AG08395 (cell line): Measurements from ENCODE around the gene ASPHD2.

ENCODE experiments used
- DNase-seq: peaks from one replicate; pipeline ENCODE4 v3.0.0; 2012; ENCODE audit warnings: mixed read lengths, low spot score

The ASPHD2 gene

DNA sequence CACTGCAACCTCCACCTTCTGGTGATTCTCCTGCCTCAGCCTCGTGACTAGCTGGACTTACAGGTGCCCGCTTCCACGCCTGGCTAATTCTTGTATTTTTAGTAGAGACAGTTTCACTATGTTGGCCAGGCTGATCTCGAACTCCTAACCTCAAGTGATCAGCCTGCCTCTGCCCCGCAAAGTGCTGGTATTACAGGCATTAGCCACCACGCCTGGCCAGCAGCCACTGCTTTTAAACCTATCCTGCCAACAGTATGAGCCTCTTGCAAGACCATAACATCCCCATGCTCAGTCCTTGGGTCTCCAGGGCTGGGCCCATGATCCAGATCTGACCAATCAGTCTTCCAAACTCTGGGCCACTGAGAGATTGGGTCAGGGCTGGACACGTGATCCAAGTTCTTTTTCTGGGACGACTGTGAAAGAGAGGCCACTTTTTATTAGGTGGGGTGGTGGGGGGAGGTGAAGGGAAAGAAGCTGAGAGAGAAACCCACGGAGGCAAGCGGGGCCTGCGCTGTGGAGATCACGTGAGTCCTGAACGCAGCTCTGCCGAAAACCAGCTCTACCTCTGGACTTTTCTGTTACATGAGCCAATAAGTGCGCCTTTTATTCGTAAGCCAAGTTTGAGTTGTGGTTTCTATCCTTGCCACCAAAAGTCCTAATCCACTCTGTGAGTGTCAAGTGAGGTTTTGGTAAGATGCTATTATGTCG lies 17.9 kb downstream of the ASPHD2 start:
- DNase-seq: no peak

DNA sequence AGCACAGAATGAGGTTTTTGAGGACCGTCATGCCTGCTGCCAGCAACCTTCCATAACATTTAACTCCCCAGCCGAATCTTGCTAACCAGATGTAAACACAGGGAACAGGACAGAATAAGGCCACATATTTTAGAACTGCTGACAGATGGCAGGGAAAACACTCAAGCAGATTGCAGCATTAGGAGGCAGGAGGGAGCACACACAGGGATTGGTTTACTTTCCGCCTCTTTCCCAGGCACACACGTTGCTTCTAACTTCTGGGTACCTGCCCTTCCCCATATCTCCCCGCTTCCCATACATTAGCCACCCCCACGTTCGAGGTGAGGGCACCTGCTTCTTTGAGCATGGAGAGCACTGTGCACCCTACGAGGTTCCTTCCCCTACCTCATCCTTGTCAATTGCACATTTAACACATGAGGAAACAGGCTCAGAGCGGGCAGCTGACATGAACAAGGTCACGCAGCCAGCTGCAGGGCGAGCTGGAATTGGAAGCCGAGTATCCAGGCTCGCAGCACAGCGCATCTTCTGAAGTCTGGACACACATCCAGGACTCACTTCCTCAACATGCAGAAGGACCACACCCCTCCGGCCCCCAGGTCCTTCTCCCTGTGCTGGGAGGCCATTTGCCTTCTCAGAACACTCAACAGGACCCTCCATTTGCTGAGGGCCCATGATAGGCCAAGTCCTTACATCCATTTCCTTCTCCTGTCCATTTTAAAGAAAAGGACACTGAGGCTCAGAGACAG lies 18.7 kb downstream of the ASPHD2 start:
- DNase-seq: no peak

DNA sequence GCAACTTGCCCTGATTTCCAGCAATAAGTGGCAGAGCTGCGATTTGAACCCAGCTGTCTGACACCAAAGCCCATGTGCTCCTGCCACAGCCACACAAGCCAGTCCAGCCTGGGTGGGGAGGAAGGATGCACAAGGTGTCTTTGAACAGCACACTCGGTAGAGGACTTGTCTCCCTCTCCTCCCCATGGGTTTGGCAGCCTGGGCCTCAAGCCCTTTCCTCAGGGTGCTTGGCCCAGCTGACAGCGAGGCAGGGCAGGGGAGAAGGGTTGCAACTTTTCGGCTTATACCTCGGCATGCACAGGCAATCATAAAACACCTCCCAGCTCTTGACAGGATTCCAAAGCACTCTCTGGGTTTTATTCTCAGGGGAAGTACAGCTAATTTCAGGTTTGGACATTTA lies 19.3 kb downstream of the ASPHD2 start:
- DNase-seq: no peak

DNA sequence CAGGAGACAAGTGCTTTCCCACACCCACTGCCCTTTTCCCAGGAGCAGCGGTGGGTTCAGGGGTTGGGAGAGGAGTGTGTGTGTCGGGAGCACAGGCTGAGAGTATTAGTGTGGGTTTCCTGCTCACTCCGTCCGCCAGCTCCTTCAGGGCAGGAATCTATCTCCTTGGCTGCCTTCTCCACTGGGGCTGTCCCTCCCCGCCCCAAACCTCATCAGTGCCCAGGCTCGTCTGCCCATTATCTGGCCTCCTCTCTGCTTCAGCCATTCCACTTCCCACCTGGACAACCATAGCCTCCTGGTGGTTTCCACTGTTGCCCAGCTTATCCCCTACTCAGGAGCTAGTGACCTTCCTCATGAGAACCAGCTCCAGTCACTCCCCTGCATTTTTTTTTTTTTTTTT lies 19.9 kb downstream of the ASPHD2 start:
- DNase-seq: no peak

DNA sequence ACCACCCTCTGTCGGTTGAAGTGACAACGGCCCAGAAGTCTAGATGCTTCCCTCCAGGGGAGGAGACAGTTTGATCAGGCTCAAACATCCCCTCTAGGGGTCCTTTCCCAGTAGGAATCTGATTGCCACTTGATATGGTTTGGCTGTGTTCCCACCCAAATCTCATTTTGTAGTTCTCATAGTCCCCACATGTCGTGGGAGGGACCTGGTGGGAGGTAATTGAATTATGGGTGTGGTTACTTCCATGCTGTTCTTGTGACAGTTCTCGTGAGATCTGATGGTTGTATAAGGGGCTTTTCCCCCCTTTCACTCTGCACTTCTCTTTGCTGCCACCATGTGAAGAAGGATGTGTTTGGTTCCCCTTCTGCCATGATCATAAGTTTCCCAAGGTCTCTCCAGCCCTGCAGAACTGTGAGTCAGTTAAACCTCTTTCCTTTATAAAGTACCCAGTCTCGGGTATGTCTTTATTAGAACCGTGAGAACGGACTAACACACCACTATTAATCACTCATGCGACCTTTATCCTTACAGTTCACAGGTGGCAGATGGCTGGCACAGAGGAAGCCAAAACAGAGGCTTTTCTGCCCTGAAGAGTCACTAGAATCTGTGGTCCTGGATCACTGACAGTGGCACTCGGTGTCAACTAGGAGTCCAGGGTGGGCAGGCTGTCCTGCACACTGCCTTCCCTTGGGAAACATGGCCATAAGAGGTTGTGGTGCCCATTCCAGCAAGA lies 21.6 kb downstream of the ASPHD2 start:
- no peak for DNase-seq

DNA sequence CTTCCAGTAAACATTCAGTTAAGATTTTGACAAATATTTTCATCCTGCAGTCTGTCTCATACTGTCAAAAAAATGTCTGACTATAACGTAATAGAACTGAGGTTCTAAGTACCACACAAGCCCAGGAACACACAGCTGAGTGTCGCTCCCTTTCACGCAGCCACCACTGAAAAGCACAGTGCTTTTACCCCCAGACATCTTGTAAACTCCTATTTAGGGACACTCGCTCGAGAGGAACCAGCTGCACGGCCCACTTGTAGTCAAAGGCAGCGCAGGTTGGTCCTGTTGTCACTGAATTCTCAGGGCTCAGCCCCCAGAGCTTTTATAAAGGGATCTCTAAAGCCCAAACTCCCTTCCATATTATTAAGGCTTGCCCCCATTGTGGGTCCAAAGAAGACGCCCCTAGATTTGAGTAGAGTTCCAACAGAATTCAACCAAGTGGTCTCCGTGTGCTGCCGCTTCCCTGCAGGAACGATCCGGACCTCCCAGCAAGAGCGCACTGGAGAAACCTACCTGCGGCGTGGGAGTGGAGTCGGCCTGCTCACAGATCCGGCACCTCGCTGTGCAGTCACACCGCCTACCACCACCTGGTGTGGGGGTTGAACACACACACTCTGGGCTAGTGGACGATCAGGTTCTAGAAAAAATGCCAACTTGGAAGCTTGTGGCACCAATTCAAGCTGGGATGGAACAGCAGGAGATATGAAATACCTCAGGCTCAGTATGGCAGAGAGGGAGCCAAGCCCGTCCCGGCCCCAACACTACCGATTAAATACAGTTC lies 23.4 kb downstream of the ASPHD2 start:
- no peak for DNase-seq

DNA sequence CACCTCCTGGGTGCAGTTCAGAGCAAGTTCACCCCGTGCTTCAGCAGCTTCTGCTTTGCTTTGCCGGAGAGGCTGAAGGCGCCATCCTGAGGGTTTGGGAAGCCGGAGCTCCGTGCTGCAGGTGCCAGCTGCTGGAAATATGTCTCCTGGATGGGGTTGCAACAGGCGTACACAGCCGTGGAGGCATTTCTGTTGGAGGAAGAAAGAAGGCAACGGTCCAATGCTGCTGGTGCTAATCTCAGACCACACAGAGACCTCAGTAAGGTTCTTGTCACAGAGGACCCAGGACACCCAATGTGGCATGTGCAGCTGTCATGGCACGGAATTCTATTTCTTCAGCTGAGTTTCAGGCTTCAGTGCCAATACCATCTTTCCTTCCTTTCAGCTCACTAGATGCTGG lies 24.2 kb downstream of the ASPHD2 start:
- DNase-seq: no peak

DNA sequence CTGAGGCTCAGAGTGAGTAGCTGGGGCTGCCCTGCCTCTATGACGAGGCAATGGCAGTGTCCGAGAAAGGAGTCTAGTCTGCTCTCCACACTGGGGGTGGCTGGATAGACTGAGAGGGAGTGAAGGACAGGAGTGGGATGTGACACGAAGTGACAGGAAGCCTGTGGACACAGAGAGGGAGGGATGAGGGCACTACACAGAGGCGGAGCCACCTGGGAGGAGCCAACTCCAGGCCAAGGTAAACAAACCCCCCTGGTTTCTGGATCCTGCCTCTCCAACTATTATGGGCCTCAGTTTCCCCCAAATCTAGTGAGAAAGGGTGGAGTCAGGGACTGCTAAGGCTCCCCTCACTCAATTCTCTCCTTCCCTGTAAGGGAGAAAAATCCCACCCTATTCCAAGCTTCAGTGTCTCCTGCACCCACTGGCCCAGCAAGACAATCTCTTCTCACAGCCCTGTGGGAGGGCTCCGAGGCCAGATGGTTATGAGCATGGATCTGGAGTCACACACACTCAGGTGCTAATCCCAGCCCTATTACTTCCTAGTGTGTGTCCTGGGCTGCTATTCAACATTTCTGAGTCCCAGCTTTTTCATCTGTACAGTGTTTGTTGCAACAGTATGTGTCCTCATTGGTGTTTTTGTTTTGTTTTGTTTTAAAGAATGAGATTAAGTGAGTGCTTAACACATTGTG lies 24.9 kb downstream of the ASPHD2 start:
- DNase-seq: no peak

DNA sequence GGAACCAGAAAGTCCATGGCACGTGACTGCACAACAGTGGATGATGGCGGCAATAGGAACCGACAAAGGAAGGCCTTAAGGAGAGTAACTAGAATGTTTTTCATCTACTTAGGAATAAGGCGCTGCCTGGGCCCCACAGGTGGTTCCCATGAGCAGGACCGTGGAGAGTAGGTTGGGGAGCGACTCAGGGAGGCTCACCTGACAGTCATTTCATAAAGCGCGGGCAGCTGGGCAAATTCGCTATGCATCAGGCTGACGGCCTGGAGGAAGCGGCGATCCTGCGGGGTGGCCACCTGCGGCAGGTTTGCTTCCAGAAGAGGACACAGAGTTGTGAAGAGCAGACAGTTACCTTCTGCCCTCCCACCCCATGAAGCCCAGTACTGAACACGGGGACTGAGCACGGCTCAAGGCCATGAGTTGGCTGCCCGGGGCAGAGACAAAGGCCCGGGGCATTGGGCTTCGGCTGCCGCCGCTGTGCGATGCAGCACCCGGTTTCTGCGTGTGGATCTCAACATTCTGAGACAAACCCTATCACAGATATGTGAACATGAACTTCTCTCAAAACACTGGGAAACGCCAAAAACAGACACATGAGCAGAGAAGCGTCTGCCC lies 28.7 kb downstream of the ASPHD2 start:
- DNase-seq: no peak

DNA sequence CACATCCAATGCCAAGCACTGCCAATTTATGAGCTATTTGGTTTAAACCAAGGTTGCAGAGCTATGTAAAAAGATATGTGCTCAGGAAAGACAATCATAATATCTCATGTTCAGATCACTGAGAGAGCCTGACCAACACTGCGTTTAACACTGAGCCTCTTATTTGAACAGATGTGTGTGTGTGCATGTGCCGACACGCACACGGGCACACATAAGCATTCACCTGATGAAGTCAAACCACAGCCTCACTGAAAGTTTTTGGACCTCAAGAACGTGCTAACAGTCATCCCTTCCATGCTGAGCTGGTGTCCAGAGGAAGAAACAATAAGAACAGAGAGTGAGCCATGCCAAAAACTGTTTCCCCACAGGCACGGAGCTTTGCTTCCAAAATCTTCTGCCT lies 31.1 kb downstream of the ASPHD2 start:
- no peak for DNase-seq

DNA sequence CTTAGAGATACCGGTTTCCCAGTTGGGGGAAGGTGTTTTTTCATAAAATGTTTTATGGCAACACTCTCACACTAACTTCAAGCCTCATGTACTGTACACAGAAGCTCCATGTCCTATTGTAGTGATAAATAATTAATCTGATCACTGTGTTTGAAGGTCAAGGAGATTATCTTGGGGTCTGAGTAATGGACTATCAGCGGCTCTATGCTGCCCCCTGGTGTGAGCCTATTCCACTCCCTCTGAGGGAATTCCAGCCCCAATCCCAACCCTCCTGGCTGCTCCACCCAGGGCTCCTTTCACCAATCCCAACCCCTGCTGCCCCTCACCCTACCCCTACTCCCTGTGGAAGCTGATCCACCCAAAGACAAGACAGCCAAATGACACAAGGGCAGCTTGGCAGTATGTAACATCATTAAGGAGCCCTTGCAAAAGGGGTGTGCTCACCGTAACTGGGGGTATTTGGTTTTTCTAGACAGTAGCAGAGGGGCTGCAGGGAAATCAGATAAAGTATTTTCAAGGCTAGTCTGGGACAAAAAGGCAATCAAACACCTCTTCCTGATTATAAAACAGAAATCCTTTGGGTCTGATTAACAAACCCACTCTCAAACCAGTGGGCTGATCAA lies 32.2 kb downstream of the ASPHD2 start:
- peak; percentile 74 for DNase-seq

DNA sequence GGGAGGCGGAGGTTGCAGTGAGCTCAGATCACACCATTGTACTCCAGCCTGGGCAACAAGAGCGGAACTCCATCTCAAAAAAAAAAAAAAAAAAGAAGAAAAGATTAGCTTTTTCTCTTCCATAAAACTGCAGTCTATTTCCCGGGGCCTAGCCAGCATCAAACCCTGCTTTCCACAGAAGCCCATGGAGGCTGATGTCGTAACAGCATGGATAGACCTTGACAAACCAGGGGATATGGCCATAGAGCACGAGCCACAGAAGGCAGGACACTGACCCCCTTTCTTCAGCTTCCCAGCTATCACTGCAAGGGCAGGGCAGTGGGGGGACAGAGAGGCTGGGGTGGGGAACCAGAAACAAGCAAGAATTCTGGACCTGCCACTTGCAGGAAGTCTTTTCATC lies 33.0 kb downstream of the ASPHD2 start:
- no peak for DNase-seq

DNA sequence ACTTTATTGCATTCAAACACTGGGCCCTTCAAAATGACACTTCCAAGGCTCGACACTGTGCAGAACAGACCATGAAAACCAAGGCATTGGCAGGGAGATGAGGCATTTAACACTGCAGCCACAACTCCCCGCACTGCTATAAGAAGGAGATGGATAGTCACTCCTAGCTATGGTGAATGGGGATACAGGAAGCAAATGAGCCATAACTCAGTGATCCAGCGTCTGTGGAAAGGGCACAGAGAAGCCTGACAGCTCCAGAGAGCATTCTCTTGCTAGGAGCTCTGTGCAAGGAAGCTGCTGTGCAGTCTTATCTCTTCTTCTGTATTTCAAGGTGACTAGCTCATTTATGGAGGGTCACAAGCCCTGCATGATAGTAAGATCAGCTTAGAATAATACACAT lies 33.6 kb downstream of the ASPHD2 start:
- no peak for DNase-seq

DNA sequence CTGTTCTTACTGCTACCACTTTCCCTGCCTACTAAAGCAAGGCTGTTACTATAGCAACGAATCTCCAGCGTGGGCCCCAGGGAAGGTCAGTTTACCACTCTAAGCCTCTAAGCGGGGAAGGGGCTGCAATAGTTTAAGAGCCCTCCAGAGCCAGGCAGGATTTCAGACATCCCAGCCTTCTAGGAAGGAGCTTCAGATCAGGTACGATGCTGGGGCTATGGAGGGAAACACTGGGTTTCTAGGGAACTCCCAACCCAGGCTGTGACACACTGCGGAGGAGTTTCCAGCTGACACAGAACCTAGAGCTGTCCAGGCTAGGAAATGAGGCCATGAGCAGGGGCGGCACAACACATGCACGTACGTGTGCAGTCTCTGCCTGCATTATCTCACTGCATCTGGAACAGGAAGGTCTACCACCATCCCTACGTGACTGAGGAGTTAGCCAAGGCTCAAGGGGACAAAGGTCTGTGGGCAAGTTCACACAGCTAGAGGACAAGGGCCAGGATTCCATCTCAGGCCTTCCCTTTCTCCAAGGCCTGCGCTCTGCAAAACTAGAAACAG lies 34.1 kb downstream of the ASPHD2 start:
- no peak for DNase-seq

DNA sequence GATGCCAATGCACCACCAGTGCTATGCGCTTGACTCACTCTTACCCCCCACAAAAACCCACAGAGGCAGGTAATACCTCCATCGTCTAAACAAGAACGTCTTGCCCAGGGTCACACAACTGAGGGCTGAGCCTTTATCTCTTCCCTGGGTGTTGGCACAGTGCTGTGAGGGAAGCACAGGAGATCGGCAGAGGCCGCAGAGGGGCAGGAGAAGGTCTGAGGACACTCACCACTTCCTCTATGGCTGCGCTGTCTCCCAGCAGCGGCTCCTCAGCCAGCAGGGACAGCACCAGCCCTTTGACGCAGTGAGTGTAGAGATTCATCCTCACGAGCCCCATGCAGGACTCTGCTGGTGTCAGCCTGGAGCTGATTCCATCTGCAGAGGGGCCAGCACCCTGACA lies 34.6 kb downstream of the ASPHD2 start:
- DNase-seq: no peak

DNA sequence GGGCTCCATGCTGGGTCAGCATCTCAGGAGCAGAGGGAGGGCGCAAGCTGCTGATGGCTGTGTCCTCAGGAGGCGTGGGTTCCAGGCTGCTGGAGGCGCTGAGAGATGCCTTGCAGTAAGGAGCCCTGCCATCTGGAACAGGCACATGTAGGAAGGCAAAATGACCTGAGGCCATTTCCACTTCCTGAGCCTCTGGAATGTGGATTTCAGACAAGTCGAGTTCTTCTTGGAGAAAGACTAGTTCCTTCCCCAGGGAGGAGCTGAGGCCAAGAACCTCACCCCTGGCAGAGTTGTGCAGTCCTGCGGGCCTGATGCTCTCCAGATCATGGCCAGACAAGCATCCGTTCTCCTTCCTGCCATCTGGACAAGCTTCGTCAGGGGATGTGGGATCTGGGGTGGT lies 35.3 kb downstream of the ASPHD2 start:
- DNase-seq: peak; percentile 82

DNA sequence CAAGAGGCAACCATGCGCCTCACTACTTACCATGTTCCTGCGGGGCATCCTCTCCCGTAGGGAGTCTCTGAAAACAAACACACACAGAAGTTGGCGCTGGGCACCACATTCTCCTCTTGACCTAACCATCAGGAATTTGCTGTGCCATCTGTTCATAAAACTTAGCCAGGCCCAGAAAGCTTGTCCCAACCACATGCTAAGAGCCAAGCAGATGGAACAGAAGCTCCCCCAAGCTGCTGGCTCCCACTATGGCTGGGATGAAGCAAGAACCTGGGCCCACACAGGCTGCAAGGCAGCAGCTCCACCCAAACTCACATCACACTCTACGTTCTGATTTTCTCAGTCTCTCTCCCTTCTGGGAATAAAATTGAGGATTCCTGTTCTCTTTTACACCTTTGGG lies 37.1 kb downstream of the ASPHD2 start:
- DNase-seq: peak; percentile 51

DNA sequence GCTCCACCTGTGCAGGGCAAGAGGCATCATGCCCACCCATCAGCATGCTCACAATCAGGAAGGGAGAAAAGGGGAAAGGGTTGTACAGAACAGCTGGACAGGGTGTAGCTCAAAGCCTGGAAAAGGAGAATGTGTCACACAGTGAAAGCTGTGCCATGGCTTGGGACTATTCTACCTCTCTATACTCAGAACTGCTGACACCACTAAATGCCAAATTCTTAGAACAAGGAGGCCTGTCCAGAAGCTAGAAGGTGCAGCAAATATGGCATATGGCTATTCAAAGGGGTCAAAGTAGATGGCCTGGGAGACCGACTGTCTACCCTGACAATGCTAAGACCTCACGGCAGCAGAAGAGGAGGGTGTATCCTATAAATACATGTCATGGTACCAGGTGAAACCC lies 41.7 kb downstream of the ASPHD2 start:
- DNase-seq: no peak

DNA sequence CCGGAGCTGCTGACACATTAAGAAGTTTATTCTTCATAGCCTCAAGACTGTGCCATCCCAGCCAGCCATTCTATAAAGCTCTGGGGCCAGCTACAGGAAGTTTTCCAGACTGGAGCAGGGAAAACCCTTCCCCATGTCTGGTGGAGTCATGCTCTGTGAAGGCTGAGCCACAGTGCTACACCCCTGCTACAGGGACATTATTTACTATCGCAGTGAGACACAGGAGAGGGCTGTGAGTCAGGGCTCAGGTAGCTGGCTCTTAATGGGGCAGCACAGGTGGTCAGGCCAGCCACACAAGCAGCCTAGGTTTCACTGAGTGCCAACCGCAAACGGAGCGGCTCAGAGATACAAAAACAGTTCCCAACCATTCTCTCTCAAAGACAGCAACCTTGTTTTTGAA lies 42.5 kb downstream of the ASPHD2 start:
- DNase-seq: peak; percentile 81

DNA sequence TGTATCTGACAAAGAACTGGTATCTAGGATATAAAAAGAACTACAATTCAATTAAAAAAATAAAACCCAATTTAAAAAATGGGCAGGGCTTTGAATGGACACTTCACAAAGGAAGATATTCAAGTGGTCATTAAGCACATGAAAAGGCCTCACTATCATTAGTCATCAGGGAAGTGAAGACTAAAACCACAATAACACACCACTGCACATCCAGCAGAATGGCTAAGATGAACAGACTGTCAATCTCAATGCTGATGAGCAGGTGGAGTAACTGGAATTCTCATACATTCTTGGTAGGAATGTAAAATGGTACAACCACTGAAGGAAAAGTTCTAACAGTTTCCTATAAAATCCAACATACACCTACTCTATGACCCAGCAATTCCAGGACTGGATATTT lies 45.6 kb downstream of the ASPHD2 start:
- DNase-seq: no peak
